ENCODE results near the gene ARL6IP4.

ARL6IP4 gene

GRCh38 chr12:123030686-123031085 lies 50.2 kb downstream of the ARL6IP4 start:
- no peaks in the 10 kb centered on the region for H3K27me3 ChIP-seq (ENCODE audit: control insufficient read depth, insufficient read depth, low read length)
- H3K4me3 ChIP-seq (ENCODE audit: low read depth, low read length): no peak overlapping the region
- H3K36me3 ChIP-seq (ENCODE audit: control insufficient read depth, insufficient read depth, low read length): no peaks in the 10 kb centered on the region
- H3K4me2 ChIP-seq (ENCODE audit: low read length): no peak overlapping the region
- no peak overlapping the region for H3K9ac ChIP-seq
- H3K4me1 ChIP-seq: no peaks in the 10 kb centered on the region
- H2AFZ ChIP-seq: no peak overlapping the region
- no peak for TF ChIP-seq CTCF (IDR thresholded peaks at IDR 0.05)
- no peak overlapping the region for H3K27ac ChIP-seq
- peaks cover 2% of the 10 kb centered on the region for H3K79me2 ChIP-seq
- no peaks in the 10 kb centered on the region for H3K9me3 ChIP-seq (ENCODE audit: control insufficient read depth, low read length)

GRCh38 chr12:123031171-123031845 lies 50.8 kb downstream of the ARL6IP4 start:
- H3K9me3 ChIP-seq (ENCODE audit: control insufficient read depth, low read length): no peaks in the 10 kb centered on the region
- H3K4me3 ChIP-seq (ENCODE audit: low read depth, low read length): no peak overlapping the region
- peaks cover 2% of the 10 kb centered on the region for H3K79me2 ChIP-seq
- no peak overlapping the region for H3K27ac ChIP-seq
- H3K4me2 ChIP-seq (ENCODE audit: low read length): no peak overlapping the region
- no peak for TF ChIP-seq CTCF (IDR thresholded peaks at IDR 0.05)
- no peaks in the 10 kb centered on the region for H3K4me1 ChIP-seq
- no peaks in the 10 kb centered on the region for H3K27me3 ChIP-seq (ENCODE audit: control insufficient read depth, insufficient read depth, low read length)
- H3K9ac ChIP-seq: no peak overlapping the region
- no peak overlapping the region for H2AFZ ChIP-seq
- H3K36me3 ChIP-seq (ENCODE audit: control insufficient read depth, insufficient read depth, low read length): no peaks in the 10 kb centered on the region

All from parathyroid adenoma (tissue), 2 donors.